Measurements from ENCODE around the gene CIB4.

Gene CIB4

GRCh38 chr2:26654061-26654340 is 12.8 kb upstream of the CIB4 start:
- DNase-seq, result no peak
- TF ChIP-seq POLR2A (IDR thresholded peaks at IDR 0.05; ENCODE audit: low read length) (no peak), GATA1 (IDR thresholded peaks at IDR 0.05; ENCODE audit: low read depth, low read length) (no peak)

GRCh38 chr2:26653207-26654060 is 12.3 kb upstream of the CIB4 start:
- TF ChIP-seq GATA1 (IDR thresholded peaks at IDR 0.05; ENCODE audit: low read depth, low read length) (no peak), POLR2A (IDR thresholded peaks at IDR 0.05; ENCODE audit: low read length) (no peak)
- DNase-seq, result no peak

GRCh38 chr2:26652361-26653041 is 11.3 kb upstream of the CIB4 start:
- TF ChIP-seq POLR2A (IDR thresholded peaks at IDR 0.05; ENCODE audit: low read length) (no peak), GATA1 (IDR thresholded peaks at IDR 0.05; ENCODE audit: low read depth, low read length) (no peak)
- no peak for DNase-seq

- TF ChIP-seq POLR2A (IDR thresholded peaks at IDR 0.05; ENCODE audit: low read length) (no peak), GATA1 (IDR thresholded peaks at IDR 0.05; ENCODE audit: low read depth, low read length) (no peak)
- DNase-seq, result no peak
These were observed 10.6 kb upstream of the CIB4 start for GRCh38 chr2:26651799-26652198.

GRCh38 chr2:26651470-26651771 is 10.3 kb upstream of the CIB4 start:
- TF ChIP-seq GATA1 (IDR thresholded peaks at IDR 0.05; ENCODE audit: low read depth, low read length), result no peak
- TF ChIP-seq POLR2A (IDR thresholded peaks at IDR 0.05; ENCODE audit: low read length), result no peak
- no peak for DNase-seq

- DNase-seq, result no peak
- TF ChIP-seq GATA1 (IDR thresholded peaks at IDR 0.05; ENCODE audit: low read depth, low read length) (no peak), POLR2A (IDR thresholded peaks at IDR 0.05; ENCODE audit: low read length) (no peak)
These were observed 9.7 kb upstream of the CIB4 start for GRCh38 chr2:26650713-26651469.

- TF ChIP-seq POLR2A (IDR thresholded peaks at IDR 0.05; ENCODE audit: low read length) (no peak), GATA1 (IDR thresholded peaks at IDR 0.05; ENCODE audit: low read depth, low read length) (no peak)
- no peak for DNase-seq
These were observed 9.0 kb upstream of the CIB4 start for GRCh38 chr2:26649992-26650712.

- DNase-seq, result no peak
- TF ChIP-seq GATA1 (IDR thresholded peaks at IDR 0.05; ENCODE audit: low read depth, low read length) (no peak), POLR2A (IDR thresholded peaks at IDR 0.05; ENCODE audit: low read length) (no peak)
These were observed 8.2 kb upstream of the CIB4 start for GRCh38 chr2:26649322-26649721.

GRCh38 chr2:26648516-26648915 is 7.3 kb upstream of the CIB4 start:
- TF ChIP-seq GATA1 (IDR thresholded peaks at IDR 0.05; ENCODE audit: low read depth, low read length) (no peak), POLR2A (IDR thresholded peaks at IDR 0.05; ENCODE audit: low read length) (no peak)
- no peak for DNase-seq

DNA sequence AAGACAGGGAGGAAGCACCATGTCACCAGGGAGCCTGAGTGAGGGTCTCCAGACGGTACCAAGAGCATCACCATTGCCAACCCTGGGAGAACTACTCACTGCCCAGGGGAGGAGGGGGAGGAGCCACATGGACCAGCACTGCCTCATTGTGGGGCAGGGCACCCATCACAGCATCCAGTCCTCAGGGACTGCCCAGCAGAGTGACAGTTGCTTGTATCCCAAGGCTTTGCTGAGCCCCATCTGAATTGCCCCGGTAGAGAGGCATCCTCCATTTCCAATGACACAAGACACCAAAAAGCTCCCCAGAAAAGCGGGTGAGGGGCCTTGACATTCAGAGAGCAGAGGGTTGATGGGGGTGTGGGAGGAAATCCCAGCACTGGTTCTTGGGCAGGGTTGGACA is 6.8 kb upstream of the CIB4 start:
- no peak for DNase-seq
- no peak for TF ChIP-seq GATA1 (IDR thresholded peaks at IDR 0.05; ENCODE audit: low read depth, low read length)
- no peak for TF ChIP-seq POLR2A (IDR thresholded peaks at IDR 0.05; ENCODE audit: low read length)

DNA sequence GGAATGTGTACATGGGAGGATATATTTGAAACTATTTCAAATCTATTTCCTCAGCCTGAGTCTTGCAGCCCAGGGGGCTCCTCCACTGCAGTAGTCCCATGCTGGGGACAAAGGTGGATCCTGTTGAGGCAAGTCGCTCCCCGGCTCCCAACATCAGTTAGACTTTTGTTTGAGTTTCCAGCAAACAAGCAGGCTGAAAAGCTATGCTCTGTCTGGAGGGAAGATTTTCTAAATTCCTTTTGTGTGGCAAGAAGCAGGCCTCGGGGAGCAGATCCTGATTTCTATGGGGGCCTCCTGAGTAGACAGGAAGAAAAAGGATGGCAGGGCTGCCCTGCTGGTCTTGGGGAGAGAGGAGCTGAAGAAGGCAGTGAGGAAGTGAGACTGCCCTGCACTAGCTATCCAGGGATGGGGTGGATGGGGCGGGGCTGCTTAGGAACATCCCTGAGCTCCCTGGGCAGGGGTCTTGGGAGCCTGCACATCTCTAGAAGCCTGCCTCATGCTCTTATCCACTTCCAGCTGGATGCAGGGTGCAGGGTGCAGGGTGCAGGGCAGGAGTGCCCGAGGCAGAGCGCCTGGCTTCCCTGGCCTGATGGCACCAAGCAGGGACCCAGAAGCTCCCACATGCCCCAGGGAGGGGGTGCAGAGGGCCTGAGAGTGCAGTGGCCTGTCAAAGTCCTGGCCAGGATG is 6.0 kb upstream of the CIB4 start:
- TF ChIP-seq POLR2A (IDR thresholded peaks at IDR 0.05; ENCODE audit: low read length) (no peak), GATA1 (IDR thresholded peaks at IDR 0.05; ENCODE audit: low read depth, low read length) (no peak)
- DNase-seq, result no peak

GRCh38 chr2:26645762-26646161 is 4.6 kb upstream of the CIB4 start:
- DNase-seq, result no peak
- TF ChIP-seq GATA1 (IDR thresholded peaks at IDR 0.05; ENCODE audit: low read depth, low read length) (no peak), POLR2A (IDR thresholded peaks at IDR 0.05; ENCODE audit: low read length) (no peak)

- TF ChIP-seq GATA1 (IDR thresholded peaks at IDR 0.05; ENCODE audit: low read depth, low read length), result no peak
- no peak for TF ChIP-seq POLR2A (IDR thresholded peaks at IDR 0.05; ENCODE audit: low read length)
- DNase-seq, result no peak
These were observed 3.1 kb upstream of the CIB4 start for GRCh38 chr2:26644188-26644835.
